Lung (tissue), 12 donors: ENCODE results near the gene CPM. TPM values are rescaled to one million over a fixed set of nuclear protein-coding genes. Genes with fewer than 3 reads are reported as not detected.

ENCODE experiments used
- ATAC-seq: fragments of 200-7000 bp; cut with Tn5 transposase; one replicate; pipeline ENCODE4 v1.9.1; 2020; ENCODE audit warnings: moderate number of reproducible peaks; ENCODE audit not compliant: insufficient read depth, low FRiP score
- DNase-seq, 3 donors: peaks; one replicate each; pipeline ENCODE4 v3.0.0-alpha.2; 2013 to 2017
- H3K27ac ChIP-seq, 2 donors: one replicate each; pipeline ENCODE4 v1.5.1; 2013; ENCODE audit warnings: mild to moderate bottlenecking in 2 of 2, moderate library complexity in 2 of 2, control low read depth in 1 of 2, inconsistent platforms in 1 of 2, low read depth in 1 of 2, low read length in 1 of 2
- H3K27me3 ChIP-seq, 3 donors: one replicate each; pipeline ENCODE4 v1.5.1; 2013; ENCODE audit warnings: low read length in 2 of 3; ENCODE audit not compliant: control insufficient read depth in 3 of 3, insufficient read depth in 3 of 3
- H3K36me3 ChIP-seq, 4 donors: one replicate each; pipeline ENCODE4 v1.5.1; 2013; ENCODE audit warnings: low read length in 4 of 4, mild to moderate bottlenecking in 1 of 4, moderate library complexity in 1 of 4; ENCODE audit not compliant: control insufficient read depth in 4 of 4, insufficient read depth in 4 of 4
- H3K4me1 ChIP-seq, 5 donors: one replicate each; pipeline ENCODE4 v1.5.1; 2013; ENCODE audit warnings: low read length in 5 of 5, mild to moderate bottlenecking in 2 of 5, moderate library complexity in 1 of 5; ENCODE audit not compliant: control insufficient read depth in 5 of 5, insufficient read depth in 5 of 5
- H3K4me3 ChIP-seq: one replicate; pipeline ENCODE4 v1.5.1; 2013; ENCODE audit warnings: mild to moderate bottlenecking, control low read depth, moderate library complexity
- H3K9ac ChIP-seq, 2 donors: one replicate each; pipeline ENCODE4 v1.5.1; 2013; ENCODE audit warnings: low read length in 2 of 2, control low read depth in 1 of 2; ENCODE audit not compliant: insufficient read depth in 1 of 2
- H3K9me3 ChIP-seq, 4 donors: one replicate each; pipeline ENCODE4 v1.5.1; 2013; ENCODE audit warnings: low read length in 3 of 4, mild to moderate bottlenecking in 1 of 4, moderate library complexity in 1 of 4; ENCODE audit not compliant: control insufficient read depth in 4 of 4, insufficient read depth in 3 of 4
- WGBS, 2 donors: extraction: QIAGEN DNeasy Blood & Tissue Kit; methylation state at CpG; one replicate each; pipeline ENCODE4 v1.1.7; 2013; 5-methylcytosine and 5-hydroxymethylcytosine counted together
- polyA plus RNA-seq, 2 donors: library from polyadenylated mRNA; stranded (reverse); fragments of 200-250 nt; gene quantifications; one replicate each; pipeline ENCODE4 v1.2.1, GENCODE V29; 2013
- total RNA-seq, 2 donors: library from RNA; depleted of rRNA in 1 of 2; stranded (reverse); fragments of >200 nt in 1 of 2; gene quantifications; one replicate each; pipeline ENCODE4 v1.2.1, GENCODE V29; 2014 to 2021
- TF ChIP-seq, protein P1 (sequence below): IDR thresholded peaks from 2 replicates; pipeline ENCODE4 v1.5.1; 2012; ENCODE audit warnings: mild to moderate bottlenecking; ENCODE audit errors: control extremely low read depth, extremely low read depth
- donor health status: control.
- donor health status: control.
- donor health status: Bipolar disorder and iron deficiency.
- donor health status: healthy.
- donor health status: DM: yes; HTN: yes; CAD: no.

CPM gene
- total and polyA plus RNA-seq, 4 donors: 66.6 to 241 (median 136) TPM

DNA sequence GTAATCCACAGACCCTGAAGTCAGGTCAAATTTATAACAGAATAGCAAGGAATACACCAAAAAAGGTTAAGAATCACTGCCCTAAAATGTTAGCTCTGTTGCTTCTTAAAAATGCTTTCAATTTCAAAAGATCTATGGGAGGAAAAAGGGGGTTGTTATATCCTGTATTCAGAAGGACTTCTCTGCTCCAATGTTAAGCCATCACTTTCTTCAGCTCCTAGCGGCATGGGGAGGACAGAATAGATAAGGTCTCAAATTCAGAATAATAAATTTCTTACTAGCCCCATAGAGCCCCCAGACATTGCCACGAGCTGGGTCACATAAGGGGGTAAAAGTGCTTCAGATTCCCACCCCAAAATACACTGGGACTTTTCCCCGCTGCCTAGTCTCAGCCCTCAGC lies 49.8 kb downstream of the CPM start:
- Histone ChIP-seq H3K27me3 (no peaks in the 10 kb centered on the region), H3K4me3 (no peak overlapping the region), H3K27ac (no peak overlapping the region), H3K36me3 (peaks cover 0 to 6% (median under 1%) of the 10 kb centered on the region in 4 donors), H3K9ac (no peak overlapping the region), H3K9me3 (no peaks in the 10 kb centered on the region), H3K4me1 (no peaks in the 10 kb centered on the region)
- no peak for DNase-seq
- ATAC-seq: no peak
- TF ChIP-seq, protein P1, sequence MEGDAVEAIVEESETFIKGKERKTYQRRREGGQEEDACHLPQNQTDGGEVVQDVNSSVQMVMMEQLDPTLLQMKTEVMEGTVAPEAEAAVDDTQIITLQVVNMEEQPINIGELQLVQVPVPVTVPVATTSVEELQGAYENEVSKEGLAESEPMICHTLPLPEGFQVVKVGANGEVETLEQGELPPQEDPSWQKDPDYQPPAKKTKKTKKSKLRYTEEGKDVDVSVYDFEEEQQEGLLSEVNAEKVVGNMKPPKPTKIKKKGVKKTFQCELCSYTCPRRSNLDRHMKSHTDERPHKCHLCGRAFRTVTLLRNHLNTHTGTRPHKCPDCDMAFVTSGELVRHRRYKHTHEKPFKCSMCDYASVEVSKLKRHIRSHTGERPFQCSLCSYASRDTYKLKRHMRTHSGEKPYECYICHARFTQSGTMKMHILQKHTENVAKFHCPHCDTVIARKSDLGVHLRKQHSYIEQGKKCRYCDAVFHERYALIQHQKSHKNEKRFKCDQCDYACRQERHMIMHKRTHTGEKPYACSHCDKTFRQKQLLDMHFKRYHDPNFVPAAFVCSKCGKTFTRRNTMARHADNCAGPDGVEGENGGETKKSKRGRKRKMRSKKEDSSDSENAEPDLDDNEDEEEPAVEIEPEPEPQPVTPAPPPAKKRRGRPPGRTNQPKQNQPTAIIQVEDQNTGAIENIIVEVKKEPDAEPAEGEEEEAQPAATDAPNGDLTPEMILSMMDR: no peak
- WGBS, 2 donors: 84 to 90% methylated on average over 3 of the region's 3 CpGs

DNA sequence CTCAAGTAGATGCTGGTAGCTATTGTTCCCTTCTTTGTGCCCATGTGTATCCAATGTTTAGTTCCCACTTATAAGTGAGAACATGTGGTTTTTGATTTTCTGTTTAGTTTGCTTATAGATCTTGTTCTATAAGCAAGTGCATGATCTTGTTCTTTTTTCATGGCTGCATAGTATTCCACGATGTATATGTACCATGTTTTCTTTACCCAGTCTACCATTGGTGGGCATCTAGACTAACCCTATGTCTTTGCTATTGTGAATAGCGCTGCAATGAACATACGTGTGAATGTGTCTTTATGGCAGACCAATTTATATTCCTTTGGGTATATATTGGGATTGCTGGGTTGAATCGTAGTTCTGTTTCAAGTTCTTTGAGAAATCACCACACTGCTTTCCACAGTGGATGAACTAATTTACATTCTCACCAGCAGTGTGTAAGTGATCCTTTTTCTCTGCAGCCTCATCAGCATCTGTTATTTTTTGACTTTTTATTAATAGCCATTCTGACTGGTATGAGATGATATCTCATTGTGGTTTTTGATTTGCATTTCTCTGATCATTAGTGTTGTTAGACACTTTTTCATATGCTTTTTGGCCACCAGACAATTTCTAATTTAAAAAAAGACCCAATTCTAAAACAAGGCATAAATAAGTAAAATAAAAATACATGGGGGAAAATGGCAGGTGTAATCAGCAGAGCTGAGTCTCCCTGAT lies 50.6 kb downstream of the CPM start:
- Histone ChIP-seq H3K27me3 (no peaks in the 10 kb centered on the region), H3K4me3 (no peak overlapping the region), H3K9me3 (no peaks in the 10 kb centered on the region), H3K27ac (no peak overlapping the region), H3K4me1 (no peaks in the 10 kb centered on the region), H3K9ac (no peak overlapping the region), H3K36me3 (peaks cover 0 to 6% (median under 1%) of the 10 kb centered on the region in 4 donors)
- TF ChIP-seq, protein P1: no peak
- no peak for DNase-seq
- WGBS, 2 donors: 96 to 98% methylated on average over 4 of the region's 4 CpGs
- ATAC-seq: no peak

DNA sequence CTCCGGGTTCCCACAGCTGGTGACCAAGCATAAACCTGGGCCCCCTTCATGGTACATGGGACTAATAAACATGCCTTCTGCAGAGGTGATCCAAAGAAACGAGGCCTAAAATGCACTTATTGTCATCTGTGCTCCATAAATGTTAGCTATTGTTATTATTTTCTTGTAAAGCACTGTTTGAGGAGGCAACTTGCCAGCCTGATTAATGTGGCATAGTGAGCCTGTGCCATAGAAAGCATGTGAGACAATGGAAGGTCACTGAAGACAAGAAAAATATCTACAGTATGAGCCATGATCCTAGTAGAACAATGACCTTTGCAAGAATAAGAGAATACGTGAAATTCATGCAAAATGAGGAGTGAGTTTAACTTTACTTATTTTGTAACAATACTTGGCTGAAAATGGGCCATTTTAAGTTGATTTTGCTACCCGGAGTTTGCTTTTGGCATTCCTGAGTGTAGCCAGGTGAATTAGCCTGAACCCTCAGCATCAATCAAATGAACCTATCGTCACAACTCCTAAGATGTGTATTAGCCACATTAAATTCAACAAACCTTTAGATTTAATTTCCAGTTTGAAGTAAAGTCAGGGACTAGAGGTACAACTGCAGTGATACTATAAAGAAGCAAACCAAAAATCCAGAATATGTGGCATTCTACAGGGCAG lies 52.2 kb downstream of the CPM start:
- ATAC-seq: no peak
- no peaks in the 10 kb centered on the region for H3K27me3 ChIP-seq
- DNase-seq: no peak
- TF ChIP-seq, protein P1: no peak
- no peak overlapping the region for H3K4me3 ChIP-seq
- no peak overlapping the region for H3K27ac ChIP-seq
- H3K4me1 ChIP-seq: no peaks in the 10 kb centered on the region
- H3K36me3 ChIP-seq: peaks cover 0 to 6% (median under 1%) of the 10 kb centered on the region in 4 donors
- WGBS, 2 donors: 87 to 89% methylated on average over 5 of the region's 5 CpGs
- no peak overlapping the region for H3K9ac ChIP-seq
- H3K9me3 ChIP-seq: no peaks in the 10 kb centered on the region
